Urothelium cell line (cell line): ENCODE results near the gene TPGS1.

Source experiments
- DNase-seq: peaks from one replicate; pipeline ENCODE4 v3.0.0; 2011; ENCODE audit warnings: low spot score, mixed read lengths
- FAIRE-seq: peaks from 2 replicates; lab custom pipeline; 2011; peaks lifted over from hg19 to GRCh38; lab: Jason Lieb, UNC

The TPGS1 gene

GRCh38 chr19:536031-536880, 29.0 kb downstream of the TPGS1 start:
- DNase-seq (no peak), FAIRE-seq (no peak)

- FAIRE-seq (no peak), DNase-seq (no peak)
Observed at GRCh38 chr19:536881-537404, 29.6 kb downstream of the TPGS1 start.

GRCh38 chr19:538641-539428, 31.5 kb downstream of the TPGS1 start:
- DNase-seq, result no peak
- no peak for FAIRE-seq

- no peak for FAIRE-seq
- DNase-seq, result no peak
Observed at GRCh38 chr19:539429-540030, 32.2 kb downstream of the TPGS1 start.

- no peak for DNase-seq
- no peak for FAIRE-seq
Observed at GRCh38 chr19:540867-541637, 33.8 kb downstream of the TPGS1 start.

GRCh38 chr19:541699-542098, 34.4 kb downstream of the TPGS1 start:
- FAIRE-seq, result no peak
- no peak for DNase-seq

GRCh38 chr19:542173-542866, 35.0 kb downstream of the TPGS1 start:
- no peak for FAIRE-seq
- no peak for DNase-seq

- no peak for DNase-seq
- FAIRE-seq, result no peak
Observed at GRCh38 chr19:543910-544608, 36.8 kb downstream of the TPGS1 start, which contains the start of gene GZMM. Gene GZMM (plus strand): TSS chr19:544053. CDS start chr19:544072, 19 bp downstream.

GRCh38 chr19:547117-547516, 39.8 kb downstream of the TPGS1 start:
- DNase-seq (no peak), FAIRE-seq (no peak)

- FAIRE-seq, result no peak
- DNase-seq, result no peak
Observed at GRCh38 chr19:547836-548720, 40.8 kb downstream of the TPGS1 start.

- DNase-seq (no peak), FAIRE-seq (no peak)
Observed at GRCh38 chr19:548886-549830, 41.9 kb downstream of the TPGS1 start.

GRCh38 chr19:554817-555216, 47.5 kb downstream of the TPGS1 start:
- DNase-seq (no peak), FAIRE-seq (no peak)

- FAIRE-seq, result no peak
Observed at GRCh38 chr19:555474-555808, 48.1 kb downstream of the TPGS1 start.

GRCh38 chr19:556611-557382, 49.5 kb downstream of the TPGS1 start:
- DNase-seq (no peak), FAIRE-seq (no peak)

More at GRCh38 chr19:555474-555808, 48.1 kb downstream of the TPGS1 start:
- DNase-seq, result no peak

GRCh38 chr19:558770-559439, 51.6 kb downstream of the TPGS1 start:
- DNase-seq (no peak), FAIRE-seq (no peak)

- DNase-seq (no peak), FAIRE-seq (no peak)
Observed at GRCh38 chr19:560121-560520, 52.8 kb downstream of the TPGS1 start.
